IPS-20b (cell line): ENCODE data around the gene GOSR2.
"Not testable (repeated sequence)": the region's sequence is repeated elsewhere in the genome, so short reads cannot be mapped to it uniquely, and the experiment has no call there.

ENCODE experiments used
- H3K27ac ChIP-seq: one replicate; pipeline ENCODE4 v1.5.1; 2013; ENCODE audit warnings: low read length
- H3K27me3 ChIP-seq: 2 replicates; pipeline ENCODE4 v1.6.1; 2013; ENCODE audit warnings: mild to moderate bottlenecking, low read length, inconsistent platforms; ENCODE audit not compliant: insufficient read depth
- H3K36me3 ChIP-seq: 2 replicates; pipeline ENCODE4 v1.6.1; 2013; ENCODE audit warnings: low read depth, mild to moderate bottlenecking, inconsistent platforms, low read length, moderate library complexity; ENCODE audit not compliant: insufficient read depth
- H3K4me1 ChIP-seq: 2 replicates; pipeline ENCODE4 v1.6.1; 2013; ENCODE audit warnings: mild to moderate bottlenecking, control low read depth, inconsistent platforms, low read length, moderate library complexity; ENCODE audit not compliant: insufficient read depth
- H3K4me3 ChIP-seq: 2 replicates; pipeline ENCODE4 v1.5.1; 2013; ENCODE audit warnings: mild to moderate bottlenecking, low read length, inconsistent platforms
- H3K9ac ChIP-seq: 2 replicates; pipeline ENCODE4 v1.6.1; 2013; ENCODE audit warnings: low read depth, mild to moderate bottlenecking, inconsistent platforms, low read length, moderate library complexity
- H3K9me3 ChIP-seq: 2 replicates; pipeline ENCODE4 v1.6.1; 2013; ENCODE audit warnings: mild to moderate bottlenecking, low read depth, low read length, inconsistent platforms; ENCODE audit not compliant: insufficient read depth

The GOSR2 gene

DNA sequence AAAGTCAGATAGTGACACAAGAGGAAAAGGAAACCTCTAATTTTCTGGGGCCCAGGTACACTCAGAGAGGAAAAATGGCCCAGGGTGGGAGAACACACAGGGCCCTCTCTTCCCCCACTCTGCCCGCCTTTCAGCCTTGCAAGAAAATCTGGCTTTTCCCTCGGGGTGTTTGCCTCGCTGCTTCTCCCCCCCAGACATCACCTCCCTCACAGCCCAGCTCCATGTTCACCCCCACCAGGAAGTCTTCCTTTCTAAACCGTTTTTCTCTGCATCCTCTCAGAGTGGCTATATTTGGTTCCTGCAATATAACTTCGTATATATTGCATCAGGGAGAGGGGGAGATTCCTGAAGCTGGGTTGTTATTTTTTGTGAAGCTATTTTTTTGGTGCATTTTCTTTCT lies 28.7 kb downstream of the GOSR2 start:
- no peaks in the 10 kb centered on the region for H3K36me3 ChIP-seq
- H3K9me3 ChIP-seq: no peaks in the 10 kb centered on the region
- no peak overlapping the region for H3K27ac ChIP-seq
- 0 out of 2 replicates have a peak, but pooled peaks cover 11% of the 10 kb centered on the region for H3K27me3 ChIP-seq
- no peak overlapping the region for H3K4me3 ChIP-seq
- no peak overlapping the region for H3K9ac ChIP-seq
- H3K4me1 ChIP-seq: no peaks in the 10 kb centered on the region

DNA sequence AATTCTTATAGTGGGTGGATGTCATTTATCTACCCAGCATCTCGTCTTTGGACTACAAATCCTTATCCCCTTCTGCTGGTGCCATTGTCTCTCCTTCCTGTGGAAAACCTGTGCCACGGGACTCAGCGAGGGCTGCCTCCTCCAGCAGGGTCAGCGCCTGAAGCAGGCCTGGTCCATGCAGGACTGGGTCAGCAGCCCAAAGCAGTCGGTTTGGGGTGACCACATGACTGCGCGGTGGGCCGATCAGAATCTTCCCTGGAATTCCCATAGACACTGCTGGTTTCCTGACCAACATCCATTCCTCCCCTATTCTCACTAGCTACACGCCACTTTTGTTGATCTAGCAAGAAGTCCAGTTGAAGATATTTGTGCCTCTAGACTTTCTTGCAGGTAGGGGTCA lies 29.2 kb downstream of the GOSR2 start:
- Histone ChIP-seq H3K27me3 (0 out of 2 replicates have a peak, but pooled peaks cover 11% of the 10 kb centered on the region), H3K4me3 (no peak overlapping the region), H3K9me3 (no peaks in the 10 kb centered on the region), H3K4me1 (no peaks in the 10 kb centered on the region), H3K9ac (no peak overlapping the region), H3K27ac (no peak overlapping the region), H3K36me3 (no peaks in the 10 kb centered on the region)

- not testable (repeated sequence) for H3K27ac ChIP-seq, H3K9me3 ChIP-seq, H3K9ac ChIP-seq, H3K4me1 ChIP-seq, H3K4me3 ChIP-seq, H3K36me3 ChIP-seq
- H3K27me3 ChIP-seq: peaks cover 15% of the 10 kb centered on the region; the same call in 1 of the 2 replicates
Measured at GRCh38 chr17:46953191-46953590, 30.2 kb downstream of the GOSR2 start.

- Histone ChIP-seq H3K4me1 (no peaks in the 10 kb centered on the region), H3K9me3 (no peaks in the 10 kb centered on the region; the same call in 1 of the 2 replicates), H3K9ac (no peak overlapping the region), H3K27me3 (peaks cover 5% of the 10 kb centered on the region; the same call in 1 of the 2 replicates), H3K36me3 (no peaks in the 10 kb centered on the region), H3K4me3 (no peak overlapping the region), H3K27ac (no peak overlapping the region)
Measured at GRCh38 chr17:46958041-46958591, 35.2 kb downstream of the GOSR2 start.

GRCh38 chr17:46960152-46960551 lies 37.2 kb downstream of the GOSR2 start:
- Histone ChIP-seq H3K27me3 (peaks cover 11% of the 10 kb centered on the region), H3K4me3 (no peak overlapping the region), H3K4me1 (no peaks in the 10 kb centered on the region), H3K9me3 (no peaks in the 10 kb centered on the region; the same call in 1 of the 2 replicates), H3K36me3 (no peaks in the 10 kb centered on the region), H3K9ac (no peak overlapping the region), H3K27ac (no peak overlapping the region)

DNA sequence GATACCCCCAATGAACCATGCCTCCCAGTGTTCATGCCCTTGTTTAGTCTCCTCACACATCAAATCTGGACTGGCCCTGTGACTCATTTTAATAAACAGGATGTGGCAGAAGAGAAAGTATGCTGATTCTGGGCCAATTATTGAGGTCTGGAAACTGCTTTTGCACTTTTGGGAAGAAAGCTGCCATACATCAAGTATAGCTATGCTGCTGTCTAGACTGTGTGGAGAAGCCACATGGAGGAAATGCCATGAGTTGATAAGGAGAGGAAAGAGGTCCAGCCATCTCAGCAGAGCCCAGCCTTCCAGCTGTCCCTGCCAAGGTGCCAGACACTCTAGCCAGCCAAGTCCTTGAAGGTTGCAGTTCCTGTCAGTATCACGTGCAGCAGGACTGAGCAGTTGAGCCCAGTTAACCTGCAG lies 39.4 kb downstream of the GOSR2 start:
- Histone ChIP-seq H3K27ac (no peak overlapping the region), H3K4me3 (no peak overlapping the region), H3K27me3 (peaks cover 25% of the 10 kb centered on the region), H3K9me3 (no peaks in the 10 kb centered on the region; the same call in 1 of the 2 replicates), H3K36me3 (no peaks in the 10 kb centered on the region), H3K9ac (no peak overlapping the region), H3K4me1 (no peaks in the 10 kb centered on the region)

GRCh38 chr17:46963571-46963970 lies 40.6 kb downstream of the GOSR2 start:
- no peaks in the 10 kb centered on the region for H3K36me3 ChIP-seq
- no peak overlapping the region for H3K9ac ChIP-seq
- peaks cover 29% of the 10 kb centered on the region for H3K27me3 ChIP-seq
- no peaks in the 10 kb centered on the region for H3K4me1 ChIP-seq
- H3K4me3 ChIP-seq: no peak overlapping the region
- H3K27ac ChIP-seq: no peak overlapping the region
- no peaks in the 10 kb centered on the region; the same call in 1 of the 2 replicates for H3K9me3 ChIP-seq

DNA sequence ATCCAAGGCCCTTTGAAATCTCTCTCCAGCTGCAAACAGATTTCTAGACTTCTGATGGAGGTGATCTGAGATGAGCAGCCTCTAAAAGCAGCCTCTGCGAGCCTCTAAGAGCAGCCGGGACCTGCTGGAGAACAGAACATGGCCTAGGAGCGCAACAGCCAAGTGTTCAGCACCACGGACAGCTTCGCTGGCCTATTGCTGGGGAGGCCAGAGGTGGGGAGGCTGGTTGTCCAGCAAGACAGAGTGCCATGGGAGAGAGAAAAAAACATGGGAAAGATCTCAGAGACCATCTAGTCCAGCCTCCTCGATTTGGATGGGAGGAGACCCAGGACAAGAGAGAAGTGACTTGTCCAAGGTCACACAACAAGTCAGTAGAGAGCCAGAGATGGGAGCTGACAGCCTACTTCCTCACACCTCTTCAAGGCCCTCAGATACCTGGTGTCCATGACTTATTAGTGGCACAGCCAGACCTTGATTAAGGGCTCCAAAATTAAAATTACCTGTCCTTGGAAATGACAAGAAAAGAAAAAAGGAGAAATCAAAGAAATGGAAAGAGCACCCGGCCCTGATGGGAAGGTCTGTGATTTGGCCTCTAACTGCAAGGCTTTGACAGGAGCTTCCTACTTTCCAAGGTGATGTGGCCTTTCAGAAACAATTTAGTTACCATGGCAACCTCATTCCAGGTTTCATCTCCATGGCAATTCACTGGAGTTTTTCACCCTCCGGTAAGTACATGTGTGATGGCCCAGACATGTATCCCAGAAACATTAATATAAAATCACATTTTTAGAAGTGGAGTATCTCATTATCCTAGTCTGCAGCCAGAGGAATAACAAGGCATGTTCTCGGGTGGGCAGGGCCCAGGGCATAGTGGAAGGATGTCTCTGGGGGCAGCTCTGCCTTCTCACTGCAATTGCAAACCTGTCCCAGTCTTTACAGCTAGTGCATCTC lies 41.6 kb downstream of the GOSR2 start:
- Histone ChIP-seq H3K9me3 (no peaks in the 10 kb centered on the region; the same call in 1 of the 2 replicates), H3K27ac (no peak overlapping the region), H3K4me3 (no peak overlapping the region), H3K27me3 (peaks cover 29% of the 10 kb centered on the region), H3K4me1 (no peaks in the 10 kb centered on the region), H3K36me3 (no peaks in the 10 kb centered on the region), H3K9ac (no peak overlapping the region)

DNA sequence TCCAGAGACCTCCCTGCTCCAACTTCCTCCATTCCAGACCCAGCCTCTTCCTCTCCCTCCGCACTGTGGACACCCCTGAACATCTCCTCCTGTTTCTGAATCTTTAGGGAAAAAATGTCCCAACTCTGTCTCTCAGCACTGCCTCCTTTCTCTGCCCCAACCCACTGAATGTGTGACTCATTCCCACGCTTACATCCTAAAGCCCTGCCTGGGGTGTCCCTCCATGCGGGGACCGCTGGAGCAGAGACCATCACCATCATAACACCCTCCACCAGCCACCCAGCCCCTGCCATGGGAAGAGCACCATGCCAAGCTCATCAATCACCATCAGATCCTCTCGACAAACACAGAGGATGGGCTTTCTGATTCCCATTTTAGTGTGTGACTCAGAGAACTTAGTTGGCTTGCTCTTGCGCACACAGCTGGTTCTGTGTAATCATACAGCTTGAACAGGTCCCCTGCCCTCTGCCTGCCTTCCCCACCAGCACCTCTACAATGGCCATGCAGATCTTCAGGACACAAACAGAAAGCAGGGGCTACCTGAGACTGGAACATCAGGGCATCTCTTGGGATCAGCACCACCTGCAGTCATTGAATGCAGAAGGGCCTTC lies 45.4 kb downstream of the GOSR2 start:
- no peak overlapping the region for H3K4me3 ChIP-seq
- H3K36me3 ChIP-seq: no peaks in the 10 kb centered on the region
- H3K27me3 ChIP-seq: peaks cover 29% of the 10 kb centered on the region
- no peaks in the 10 kb centered on the region for H3K9me3 ChIP-seq
- no peak overlapping the region for H3K27ac ChIP-seq
- H3K9ac ChIP-seq: no peak overlapping the region
- H3K4me1 ChIP-seq: no peaks in the 10 kb centered on the region

DNA sequence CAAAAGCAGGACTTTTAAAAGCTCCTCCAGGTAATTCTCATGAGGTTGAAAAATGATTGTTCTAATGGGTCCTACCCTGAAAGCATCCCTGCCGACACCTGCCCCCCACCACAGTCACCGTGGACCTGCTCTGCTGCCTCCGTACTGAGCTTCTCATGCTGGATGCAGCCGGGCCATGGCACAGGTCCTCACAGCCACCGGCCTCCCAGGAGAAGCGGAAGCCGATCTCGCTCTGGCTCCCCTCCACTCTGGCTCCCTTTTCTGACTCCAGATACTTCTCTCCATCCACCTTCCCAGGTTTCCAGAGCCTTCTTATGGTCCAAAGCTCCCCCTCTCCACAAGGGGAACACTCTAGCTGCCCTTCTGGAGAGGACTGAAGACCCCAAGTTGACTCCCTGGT lies 45.9 kb downstream of the GOSR2 start:
- Histone ChIP-seq H3K27me3 (peaks cover 29% of the 10 kb centered on the region), H3K27ac (no peak overlapping the region), H3K36me3 (no peaks in the 10 kb centered on the region), H3K4me3 (no peak overlapping the region), H3K9me3 (no peaks in the 10 kb centered on the region), H3K9ac (no peak overlapping the region), H3K4me1 (no peaks in the 10 kb centered on the region)

- no peak overlapping the region for H3K9ac ChIP-seq
- H3K4me3 ChIP-seq: no peak overlapping the region
- peaks cover 19% of the 10 kb centered on the region for H3K27me3 ChIP-seq
- no peaks in the 10 kb centered on the region for H3K36me3 ChIP-seq
- peaks cover 4% of the 10 kb centered on the region; the same call in 1 of the 2 replicates for H3K4me1 ChIP-seq
- H3K27ac ChIP-seq: no peak overlapping the region
- H3K9me3 ChIP-seq: no peaks in the 10 kb centered on the region
Measured at GRCh38 chr17:46971647-46972300, 48.8 kb downstream of the GOSR2 start.
